ENCODE measurements around the gene RPS6KA4. TPM values are rescaled to one million over a fixed set of nuclear protein-coding genes. Genes with fewer than 3 reads are reported as not detected.
"Not testable (repeated sequence)": the region's sequence is repeated elsewhere in the genome, so short reads cannot be mapped to it uniquely, and the experiment has no call there.

The RPS6KA4 gene
- polyA plus RNA-seq, 3 donors = 11.1 to 29.4 (median 25.3) TPM

GRCh38 chr11:64323984-64324383 is 35.0 kb upstream of the RPS6KA4 start:
- not testable (repeated sequence) for H3K27ac ChIP-seq (ENCODE audit: low read depth, low read length)
- 77 to 85% (median 83%) methylated on average over 4 of the region's 4 CpGs for WGBS, 3 donors

DNA sequence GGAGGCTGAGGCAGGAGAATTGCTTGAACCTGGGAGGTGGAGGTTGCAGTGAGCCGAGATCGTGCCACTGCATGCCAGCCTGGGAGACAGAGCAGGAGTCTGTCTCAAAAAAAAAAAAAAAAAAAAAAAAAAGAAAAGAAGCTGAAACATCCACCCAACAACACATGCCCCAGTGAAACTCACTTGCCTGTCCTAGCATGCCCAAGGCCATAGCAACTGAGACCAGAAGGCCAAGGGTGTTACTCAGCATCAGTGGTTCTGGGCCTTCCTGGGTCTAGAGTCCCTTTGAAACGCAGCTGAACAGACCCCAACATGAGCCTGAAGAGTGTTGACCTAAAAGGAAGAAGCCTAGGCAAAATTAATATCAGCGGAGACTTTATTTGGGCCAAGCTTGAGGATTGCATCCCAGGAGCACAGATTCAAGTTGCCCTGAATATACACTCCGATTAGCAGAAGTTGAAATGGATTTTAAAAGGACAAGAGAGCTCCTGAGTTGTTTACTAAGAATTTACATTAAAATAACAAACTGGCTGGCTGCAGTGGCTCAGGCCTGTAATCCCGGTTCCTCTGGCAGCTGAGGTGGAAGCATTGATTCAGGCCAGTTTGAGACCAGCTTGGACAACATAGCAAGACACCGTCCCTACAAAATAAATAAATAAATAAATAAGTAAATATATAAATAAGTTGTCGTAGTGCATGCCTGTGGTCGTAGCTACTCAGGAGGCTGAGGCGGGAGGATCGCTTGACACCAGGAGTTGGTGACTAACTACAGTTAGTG is 34.1 kb upstream of the RPS6KA4 start:
- H3K27ac ChIP-seq (ENCODE audit: low read depth, low read length) = no peak overlapping the region
- 88 to 92% (median 92%) methylated on average over 11 of the region's 11 CpGs for WGBS, 3 donors

- WGBS, 3 donors = 85 to 92% (median 90%) methylated on average over 2 of the region's 2 CpGs
- H3K27ac ChIP-seq (ENCODE audit: low read depth, low read length) = no peak overlapping the region
Measured at GRCh38 chr11:64327375-64327774, 31.6 kb upstream of the RPS6KA4 start.

DNA sequence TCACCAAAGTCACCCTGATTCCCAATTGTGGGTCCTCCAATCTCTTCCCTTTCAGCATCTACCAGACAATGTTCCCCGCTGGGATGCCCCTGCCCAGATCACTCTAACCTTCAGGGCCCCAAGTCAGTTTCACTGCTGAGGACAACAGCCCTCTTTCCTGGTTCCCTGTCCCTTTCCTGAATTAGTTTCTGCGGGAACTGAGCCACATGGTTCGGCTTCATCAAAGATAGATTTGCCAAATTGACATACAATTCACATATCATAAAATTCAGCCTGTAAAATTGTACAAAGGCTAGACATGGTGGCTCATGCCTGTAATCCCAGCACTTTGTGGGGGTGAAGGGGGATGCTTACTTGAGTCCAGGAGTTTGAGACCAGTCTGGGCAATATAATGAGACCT is 31.0 kb upstream of the RPS6KA4 start:
- H3K27ac ChIP-seq (ENCODE audit: low read depth, low read length) = no peak overlapping the region
- 75 to 86% (median 82%) methylated on average over 3 of the region's 3 CpGs for WGBS, 3 donors

GRCh38 chr11:64330888-64331287 is 28.1 kb upstream of the RPS6KA4 start:
- WGBS, 3 donors = 83 to 90% (median 87%) methylated on average over 11 of the region's 11 CpGs
- H3K27ac ChIP-seq (ENCODE audit: low read depth, low read length) = no peak overlapping the region

GRCh38 chr11:64331569-64332371 is 27.2 kb upstream of the RPS6KA4 start:
- no peak overlapping the region for H3K27ac ChIP-seq (ENCODE audit: low read depth, low read length)
- 21 to 29% (median 23%) methylated on average over 15 to 20 of the region's 20 CpGs for WGBS, 3 donors

- no peak overlapping the region for H3K27ac ChIP-seq (ENCODE audit: low read depth, low read length)
- 91 to 94% (median 94%) methylated on average over 8 of the region's 8 CpGs for WGBS, 3 donors
Measured at GRCh38 chr11:64333556-64333955, 25.4 kb upstream of the RPS6KA4 start.

DNA sequence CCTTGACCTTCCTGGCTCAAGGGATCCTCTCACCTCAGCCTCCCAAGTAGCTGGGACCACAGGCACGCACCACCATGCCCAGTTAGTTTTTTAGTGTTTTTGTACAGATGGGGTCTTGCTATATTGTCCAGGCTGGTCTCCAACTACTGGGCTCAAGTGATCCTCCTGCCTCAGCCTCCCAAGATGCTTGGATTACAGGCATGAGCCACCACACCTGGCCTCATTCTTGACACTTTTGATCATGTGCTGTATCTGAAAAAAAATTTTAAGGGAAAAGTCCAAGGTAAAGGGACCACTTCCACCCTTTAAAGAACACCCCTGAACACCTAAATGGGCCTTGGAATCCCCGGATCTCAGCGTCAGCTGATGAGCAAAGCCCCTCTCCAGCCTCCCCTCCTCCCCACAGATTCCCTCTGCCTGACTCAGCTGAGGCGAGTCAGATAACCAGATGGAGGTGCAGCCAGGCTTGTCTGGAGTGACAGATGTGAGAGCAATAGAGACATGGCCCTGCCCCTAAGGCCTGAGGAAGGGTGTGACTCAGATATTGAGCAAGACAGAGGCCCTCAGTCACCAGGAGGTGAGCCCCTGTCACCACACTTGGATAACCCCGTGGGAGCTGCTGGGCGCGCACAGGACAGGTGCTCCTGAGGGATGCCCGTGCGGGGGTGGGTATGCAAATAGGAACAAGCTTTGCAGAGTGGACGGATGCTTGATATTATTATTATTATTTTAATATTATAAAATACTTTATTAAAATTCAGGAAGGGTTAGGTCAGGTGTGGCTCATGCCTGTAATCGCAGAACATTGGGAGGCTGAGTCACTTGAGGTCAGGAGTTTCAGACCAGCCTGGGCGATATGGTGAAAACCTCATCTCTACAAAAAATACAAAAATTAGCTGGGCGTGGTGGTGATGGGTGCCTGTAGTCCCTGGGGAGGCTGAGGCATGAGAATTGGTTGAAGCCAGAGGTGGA is 23.9 kb upstream of the RPS6KA4 start:
- H3K27ac ChIP-seq (ENCODE audit: low read depth, low read length) = no peak overlapping the region
- 57 to 60% (median 57%) methylated on average over 13 of the region's 13 CpGs for WGBS, 3 donors

GRCh38 chr11:64337538-64338249 is 21.3 kb upstream of the RPS6KA4 start:
- H3K27ac ChIP-seq (ENCODE audit: low read depth, low read length) = no peak overlapping the region
- 68 to 72% (median 68%) methylated on average over 8 of the region's 8 CpGs for WGBS, 3 donors

- 78 to 88% (median 80%) methylated on average over 8 of the region's 8 CpGs for WGBS, 3 donors
- no peak overlapping the region for H3K27ac ChIP-seq (ENCODE audit: low read depth, low read length)
Measured at GRCh38 chr11:64338716-64339115, 20.2 kb upstream of the RPS6KA4 start.

- no peak overlapping the region for H3K27ac ChIP-seq (ENCODE audit: low read depth, low read length)
- 51 to 72% (median 63%) methylated on average over 4 of the region's 4 CpGs for WGBS, 3 donors
Measured at GRCh38 chr11:64339286-64339685, 19.7 kb upstream of the RPS6KA4 start.

DNA sequence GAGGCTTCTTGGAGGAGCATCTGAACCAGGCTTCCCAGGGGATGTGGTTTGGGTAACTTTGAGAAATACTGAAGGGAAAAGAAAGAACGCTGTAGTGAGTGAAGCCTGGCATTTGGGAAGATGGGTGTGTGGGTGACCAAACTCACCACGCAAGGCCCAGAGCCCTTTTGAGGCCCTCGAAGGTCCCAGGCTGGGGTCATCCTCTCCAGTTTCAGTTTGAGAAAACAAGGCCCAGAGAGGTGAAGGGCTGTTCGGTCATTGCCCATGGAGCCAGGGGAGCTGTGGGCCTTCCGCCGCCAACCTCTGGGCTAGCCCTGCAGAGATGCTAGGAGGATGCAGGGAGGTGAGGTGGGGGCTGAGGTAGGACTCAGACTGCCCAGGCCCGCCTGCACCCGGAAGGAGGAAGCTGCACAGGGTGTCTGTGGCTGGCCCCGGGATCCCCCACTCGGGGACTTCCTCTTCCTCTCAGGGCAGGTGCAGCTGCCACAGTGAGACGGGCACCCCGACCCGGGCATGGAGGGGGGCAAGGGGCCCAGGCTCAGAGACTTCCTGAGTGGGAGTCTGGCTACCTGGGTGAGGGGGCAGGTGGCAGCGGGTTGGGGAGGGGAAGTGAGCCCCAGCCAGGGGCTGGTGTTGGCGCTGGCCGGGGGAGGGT is 19.1 kb upstream of the RPS6KA4 start, which contains the start of gene CCDC88B:
CCDC88B (plus strand) TSS at position 451 of the 655 bp plus-strand sequence; CDS start at position 514, 63 bp downstream.
- no peak within 1 kb of the TSS for H3K27ac ChIP-seq (ENCODE audit: low read depth, low read length)
- WGBS, 3 donors = 44 to 87% (median 62%) methylated on average over 16 of the region's 16 CpGs

- H3K27ac ChIP-seq (ENCODE audit: low read depth, low read length) = no peak overlapping the region
- 24 to 32% (median 29%) methylated on average over 28 to 33 of the region's 33 CpGs for WGBS, 3 donors
Measured at GRCh38 chr11:64340671-64341335, 18.2 kb upstream of the RPS6KA4 start.

DNA sequence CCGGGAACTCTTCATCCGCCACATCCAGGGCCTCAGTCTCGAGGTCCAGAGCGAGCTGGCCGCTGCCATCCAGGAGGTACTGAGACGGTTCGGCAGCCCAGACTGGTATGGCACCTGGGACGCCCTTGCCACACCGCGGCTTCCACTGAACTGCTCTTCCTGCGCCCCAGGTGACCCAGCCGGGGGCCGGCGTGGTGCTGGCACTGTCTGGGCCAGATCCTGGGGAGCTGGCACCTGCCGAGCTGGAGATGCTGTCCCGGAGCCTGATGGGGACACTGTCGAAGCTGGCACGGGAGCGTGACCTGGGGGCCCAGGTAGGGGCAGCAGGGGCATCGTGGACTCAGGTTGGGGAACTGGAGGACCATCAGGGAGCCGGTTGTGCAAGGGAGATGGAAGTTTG is 17.5 kb upstream of the RPS6KA4 start:
- 61 to 86% (median 68%) methylated on average over 18 to 21 of the region's 21 CpGs for WGBS, 3 donors
- no peak overlapping the region for H3K27ac ChIP-seq (ENCODE audit: low read depth, low read length)

- H3K27ac ChIP-seq (ENCODE audit: low read depth, low read length) = no peak overlapping the region
- 18 to 23% (median 21%) methylated on average over 50 to 55 of the region's 55 CpGs for WGBS, 3 donors
Measured at GRCh38 chr11:64341851-64342791, 16.8 kb upstream of the RPS6KA4 start.
